WTC11 (cell line): Measurements from ENCODE around the gene ITPK1. TPM values are rescaled to one million over a fixed set of nuclear protein-coding genes. Genes with fewer than 3 reads are reported as not detected.

Experiments used
- ATAC-seq: fragments of 200-7000 bp; cut with Tn5 transposase; 2 replicates; pipeline ENCODE4 v1.10.0; 2021; ENCODE audit warnings: mild to moderate bottlenecking, moderate library complexity
- CTCF ChIA-PET: fragments of 300-600 bp; sonication (Branson Sonifier 250); formaldehyde crosslinking; loops from one replicate; lab custom pipeline; 2021; ENCODE audit warnings: antibody characterized with exemption; lab: Charles Lee
- POLR2A ChIA-PET: fragments of 350-600 bp; sonication (Branson Sonifier 250); formaldehyde crosslinking; loops from one replicate; lab custom pipeline; 2021; ENCODE audit warnings: antibody characterized with exemption; lab: Charles Lee
- DNase-seq: peaks from one replicate; pipeline ENCODE4 v3.0.0; 2021; ENCODE audit warnings: low spot score
- H3K27ac Mint-ChIP-seq: 2 replicates; pipeline ENCODE4 v1.8.0; 2021; ENCODE audit warnings: mixed read lengths
- H3K27me3 Mint-ChIP-seq: 2 replicates; pipeline ENCODE4 v1.8.0; 2021; ENCODE audit warnings: low read depth, mild to moderate bottlenecking, moderate library complexity, mixed read lengths
- H3K36me3 Mint-ChIP-seq: 2 replicates; pipeline ENCODE4 v1.8.0; 2021; ENCODE audit warnings: mixed read lengths
- H3K4me1 Mint-ChIP-seq: 2 replicates; pipeline ENCODE4 v1.8.0; 2022; ENCODE audit warnings: mixed read lengths
- H3K4me3 Mint-ChIP-seq: 2 replicates; pipeline ENCODE4 v1.8.0; 2021; ENCODE audit warnings: mild to moderate bottlenecking, moderate library complexity, mixed read lengths
- H3K9me3 Mint-ChIP-seq: 2 replicates; pipeline ENCODE4 v1.8.0; 2021; ENCODE audit warnings: mixed read lengths
- AR ChIP-seq: fragments of 250-450 bp; sonication (Bioruptor Pico); IDR thresholded peaks from 2 replicates; pipeline ENCODE4 v1.9.0; 2021; ENCODE audit warnings: mild to moderate bottlenecking
- CDX4 ChIP-seq: fragments of 250-450 bp; sonication (Bioruptor Pico); IDR thresholded peaks from 2 replicates; pipeline ENCODE4 v1.9.0; 2021; ENCODE audit warnings: moderate library complexity, mild to moderate bottlenecking, inconsistent platforms, borderline replicate concordance
- ELF4 ChIP-seq: sonication (generic); formaldehyde crosslinking; IDR thresholded peaks from 2 replicates; pipeline ENCODE4 v1.8.1; 2022; ENCODE audit warnings: low read depth, mild to moderate bottlenecking, moderate library complexity, missing genetic modification reagents
- EMX1 ChIP-seq: fragments of 250-450 bp; sonication (Bioruptor Pico); IDR thresholded peaks from 2 replicates; pipeline ENCODE4 v1.8.0; 2021; ENCODE audit warnings: mild to moderate bottlenecking
- HMGXB4 ChIP-seq: sonication (generic); formaldehyde crosslinking; IDR thresholded peaks from 2 replicates; pipeline ENCODE4 v1.8.1; 2023; ENCODE audit warnings: mild to moderate bottlenecking, moderate library complexity, missing genetic modification reagents
- JAZF1 ChIP-seq: fragments of 250-450 bp; sonication (Bioruptor Pico); IDR thresholded peaks from 2 replicates; pipeline ENCODE4 v1.9.0; 2021; ENCODE audit warnings: moderate library complexity, mild to moderate bottlenecking, inconsistent platforms
- MLX ChIP-seq: sonication (generic); formaldehyde crosslinking; IDR thresholded peaks from 2 replicates; pipeline ENCODE4 v1.8.1; 2023; ENCODE audit warnings: mild to moderate bottlenecking, missing genetic modification reagents, moderate library complexity
- MYBL2 ChIP-seq: sonication (generic); formaldehyde crosslinking; IDR thresholded peaks from 2 replicates; pipeline ENCODE4 v1.8.1; 2023; ENCODE audit warnings: mild to moderate bottlenecking, moderate library complexity, missing genetic modification reagents
- NFE2L1 ChIP-seq: sonication (generic); formaldehyde crosslinking; IDR thresholded peaks from 2 replicates; pipeline ENCODE4 v1.8.1; 2023; ENCODE audit warnings: missing genetic modification reagents
- NR2C2 ChIP-seq: sonication (generic); formaldehyde crosslinking; IDR thresholded peaks from 2 replicates; pipeline ENCODE4 v1.8.0; 2022; ENCODE audit warnings: mild to moderate bottlenecking, missing genetic modification reagents
- OVOL2 ChIP-seq: fragments of 250-450 bp; sonication (Bioruptor Pico); IDR thresholded peaks from 2 replicates; pipeline ENCODE4 v1.9.0; 2021; ENCODE audit warnings: mild to moderate bottlenecking, borderline replicate concordance
- RELA ChIP-seq: sonication (generic); formaldehyde crosslinking; IDR thresholded peaks from 2 replicates; pipeline ENCODE4 v1.8.1; 2022; ENCODE audit warnings: missing genetic modification reagents, mild to moderate bottlenecking, borderline replicate concordance
- SMAD3 ChIP-seq: sonication (generic); formaldehyde crosslinking; IDR thresholded peaks from 2 replicates; pipeline ENCODE4 v1.8.0; 2022; ENCODE audit warnings: missing genetic modification reagents, mild to moderate bottlenecking, borderline replicate concordance
- TEAD1 ChIP-seq: sonication (generic); formaldehyde crosslinking; IDR thresholded peaks from 2 replicates; pipeline ENCODE4 v1.8.0; 2022; ENCODE audit warnings: mild to moderate bottlenecking, missing genetic modification reagents
- USF1 ChIP-seq: sonication (generic); formaldehyde crosslinking; IDR thresholded peaks from 2 replicates; pipeline ENCODE4 v1.8.0; 2022; ENCODE audit warnings: mild to moderate bottlenecking, missing genetic modification reagents
- ZMAT4 ChIP-seq: fragments of 250-450 bp; sonication (Bioruptor Pico); IDR thresholded peaks from 2 replicates; pipeline ENCODE4 v1.9.0; 2021; ENCODE audit warnings: mild to moderate bottlenecking
- ZNF396 ChIP-seq: fragments of 250-450 bp; sonication (Bioruptor Pico); IDR thresholded peaks from 2 replicates; pipeline ENCODE4 v1.8.0; 2021; ENCODE audit warnings: mild to moderate bottlenecking, moderate library complexity, borderline replicate concordance
- ZNF425 ChIP-seq: fragments of 250-450 bp; sonication (Bioruptor Pico); conservative IDR thresholded peaks from 2 replicates; pipeline ENCODE4 v1.9.0; 2021; ENCODE audit warnings: mild to moderate bottlenecking
- total RNA-seq: library from RNA; stranded (reverse); gene quantifications from 3 replicates; pipeline ENCODE4 v1.2.3, GENCODE V29; 2021
- TF ChIP-seq, protein P1 (sequence below): sonication (generic); formaldehyde crosslinking; IDR thresholded peaks from 2 replicates; pipeline ENCODE4 v1.8.0; 2023; ENCODE audit warnings: missing genetic modification reagents
- TF ChIP-seq, protein P2 (sequence below): sonication (generic); formaldehyde crosslinking; IDR thresholded peaks from 2 replicates; pipeline ENCODE4 v1.8.1; 2023; ENCODE audit warnings: mild to moderate bottlenecking, missing genetic modification reagents
- TF ChIP-seq, protein P3 (sequence below): sonication (generic); formaldehyde crosslinking; IDR thresholded peaks from 2 replicates; pipeline ENCODE4 v1.8.0; 2022; ENCODE audit warnings: mild to moderate bottlenecking, missing genetic modification reagents

The ITPK1 gene
- total RNA-seq, 1 experiment from 2014 or later: 144 TPM

DNA sequence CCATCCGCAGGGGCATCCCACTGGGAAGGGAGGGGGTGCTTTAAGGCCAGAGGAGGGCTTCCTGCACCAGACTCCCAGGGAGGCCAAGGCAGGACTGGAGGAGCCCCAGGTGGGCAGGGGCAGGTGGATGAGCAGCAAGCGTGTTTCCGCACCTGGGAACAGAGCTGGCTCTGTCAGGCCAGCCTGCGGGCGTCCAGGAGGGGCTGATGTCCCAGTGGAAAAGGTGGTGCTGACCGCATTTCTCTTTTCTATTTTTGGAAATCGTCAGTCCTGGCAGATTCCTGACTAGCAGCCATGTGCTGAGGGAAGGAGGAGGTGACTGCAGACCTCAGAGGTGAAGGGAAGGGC is 165.6 kb downstream of the ITPK1 start:
- Mint-ChIP-seq H3K27me3 (no peaks in the 10 kb centered on the region), H3K9me3 (no peaks in the 10 kb centered on the region), H3K36me3 (peaks cover 21% of the 10 kb centered on the region), H3K4me3 (no peak overlapping the region), H3K27ac (no peak overlapping the region), H3K4me1 (peaks cover 6% of the 10 kb centered on the region)
- ChIA-PET CTCF (no interaction called here), POLR2A (no interaction called here)
- no peak for DNase-seq
- no peak for TF ChIP-seq OVOL2
- no peak for TF ChIP-seq USF1 (CRISPR knock-in tag)
- no peak for TF ChIP-seq ELF4 (CRISPR knock-in tag)
- TF ChIP-seq TEAD1 (CRISPR knock-in tag): no peak
- no peak for TF ChIP-seq NR2C2 (CRISPR knock-in tag)
- TF ChIP-seq, protein P1, sequence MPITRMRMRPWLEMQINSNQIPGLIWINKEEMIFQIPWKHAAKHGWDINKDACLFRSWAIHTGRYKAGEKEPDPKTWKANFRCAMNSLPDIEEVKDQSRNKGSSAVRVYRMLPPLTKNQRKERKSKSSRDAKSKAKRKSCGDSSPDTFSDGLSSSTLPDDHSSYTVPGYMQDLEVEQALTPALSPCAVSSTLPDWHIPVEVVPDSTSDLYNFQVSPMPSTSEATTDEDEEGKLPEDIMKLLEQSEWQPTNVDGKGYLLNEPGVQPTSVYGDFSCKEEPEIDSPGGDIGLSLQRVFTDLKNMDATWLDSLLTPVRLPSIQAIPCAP (CRISPR knock-in tag): no peak
- no peak for TF ChIP-seq EMX1 (CRISPR knock-in tag)
- no peak for TF ChIP-seq ZMAT4 (CRISPR knock-in tag)
- no peak for TF ChIP-seq MYBL2 (CRISPR knock-in tag)
- ATAC-seq: no peak

- H3K36me3 Mint-ChIP-seq: peaks cover 18% of the 10 kb centered on the region; the same call in 1 of the 2 replicates
- peaks cover under 1% of the 10 kb centered on the region; the same call in 1 of the 2 replicates for H3K4me1 Mint-ChIP-seq
- DNase-seq: no peak
- H3K27me3 Mint-ChIP-seq: no peaks in the 10 kb centered on the region
- ChIA-PET CTCF (no interaction called here), POLR2A (no interaction called here)
- no peak for ATAC-seq
- no peak overlapping the region for H3K27ac Mint-ChIP-seq
- H3K9me3 Mint-ChIP-seq: no peaks in the 10 kb centered on the region
- H3K4me3 Mint-ChIP-seq: no peak overlapping the region
- TF ChIP-seq CDX4 (CRISPR knock-in tag) (no peak), HMGXB4 (CRISPR knock-in tag) (no peak), JAZF1 (CRISPR knock-in tag) (no peak), SMAD3 (no peak), ZNF425 (CRISPR knock-in tag) (no peak), ZNF396 (CRISPR knock-in tag) (no peak), NFE2L1 (no peak), AR (CRISPR knock-in tag) (no peak), MLX (CRISPR knock-in tag) (no peak), RELA (CRISPR knock-in tag) (no peak)
- TF ChIP-seq, protein P2, sequence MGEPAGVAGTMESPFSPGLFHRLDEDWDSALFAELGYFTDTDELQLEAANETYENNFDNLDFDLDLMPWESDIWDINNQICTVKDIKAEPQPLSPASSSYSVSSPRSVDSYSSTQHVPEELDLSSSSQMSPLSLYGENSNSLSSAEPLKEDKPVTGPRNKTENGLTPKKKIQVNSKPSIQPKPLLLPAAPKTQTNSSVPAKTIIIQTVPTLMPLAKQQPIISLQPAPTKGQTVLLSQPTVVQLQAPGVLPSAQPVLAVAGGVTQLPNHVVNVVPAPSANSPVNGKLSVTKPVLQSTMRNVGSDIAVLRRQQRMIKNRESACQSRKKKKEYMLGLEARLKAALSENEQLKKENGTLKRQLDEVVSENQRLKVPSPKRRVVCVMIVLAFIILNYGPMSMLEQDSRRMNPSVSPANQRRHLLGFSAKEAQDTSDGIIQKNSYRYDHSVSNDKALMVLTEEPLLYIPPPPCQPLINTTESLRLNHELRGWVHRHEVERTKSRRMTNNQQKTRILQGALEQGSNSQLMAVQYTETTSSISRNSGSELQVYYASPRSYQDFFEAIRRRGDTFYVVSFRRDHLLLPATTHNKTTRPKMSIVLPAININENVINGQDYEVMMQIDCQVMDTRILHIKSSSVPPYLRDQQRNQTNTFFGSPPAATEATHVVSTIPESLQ: no peak
- TF ChIP-seq, protein P3, sequence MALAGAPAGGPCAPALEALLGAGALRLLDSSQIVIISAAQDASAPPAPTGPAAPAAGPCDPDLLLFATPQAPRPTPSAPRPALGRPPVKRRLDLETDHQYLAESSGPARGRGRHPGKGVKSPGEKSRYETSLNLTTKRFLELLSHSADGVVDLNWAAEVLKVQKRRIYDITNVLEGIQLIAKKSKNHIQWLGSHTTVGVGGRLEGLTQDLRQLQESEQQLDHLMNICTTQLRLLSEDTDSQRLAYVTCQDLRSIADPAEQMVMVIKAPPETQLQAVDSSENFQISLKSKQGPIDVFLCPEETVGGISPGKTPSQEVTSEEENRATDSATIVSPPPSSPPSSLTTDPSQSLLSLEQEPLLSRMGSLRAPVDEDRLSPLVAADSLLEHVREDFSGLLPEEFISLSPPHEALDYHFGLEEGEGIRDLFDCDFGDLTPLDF (CRISPR knock-in tag): no peak
Observed at GRCh38 chr14:92949496-92950192, 166.1 kb downstream of the ITPK1 start.
